K562 (cell line): Measurements from ENCODE around the gene DDR2.

Source experiments
- BMI1 ChIP-seq: fragments of 150-350 bp; IDR thresholded peaks from 2 replicates; pipeline ENCODE4 v1.6.1; 2014; ENCODE audit warnings: low read length
- EP300 ChIP-seq: IDR thresholded peaks from 2 replicates; pipeline ENCODE4 v1.6.1; 2012; ENCODE audit warnings: low read length, improper control_type of control experiment
- POLR2A ChIP-seq: fragments of 450-650 bp; conservative IDR thresholded peaks from 2 replicates; pipeline ENCODE4 v1.6.1; 2016
- POLR2AphosphoS5 ChIP-seq: IDR thresholded peaks from 2 replicates; pipeline ENCODE4 v1.6.1; 2011; ENCODE audit warnings: mild to moderate bottlenecking, low read depth, low read length, moderate library complexity; ENCODE audit not compliant: control insufficient read depth, insufficient read depth
- SNRNP70 ChIP-seq: fragments of 200-400 bp; formaldehyde crosslinking; optimal IDR thresholded peaks from 2 replicates; pipeline ENCODE3; 2017; ENCODE audit warnings: low read depth, low read length
- SP2 ChIP-seq: IDR thresholded peaks from 2 replicates; pipeline ENCODE4 v1.6.1; 2011; ENCODE audit warnings: mild to moderate bottlenecking, low read depth, low read length, moderate library complexity; ENCODE audit not compliant: poor library complexity, severe bottlenecking; ENCODE audit errors: extremely low read depth
- TFAM ChIP-seq: fragments of 250-450 bp; sonication (Bioruptor Pico); conservative IDR thresholded peaks from 2 replicates; pipeline ENCODE4 v1.5.0; 2021; ENCODE audit warnings: mild to moderate bottlenecking, moderate library complexity
- WHSC1 ChIP-seq: IDR thresholded peaks from one replicate; pipeline ENCODE4 v1.6.1; 2012; ENCODE audit warnings: low read length, control low read depth, inconsistent platforms
- ZKSCAN3 ChIP-seq: fragments of 250-450 bp; sonication (Bioruptor Pico); IDR thresholded peaks from 2 replicates; pipeline ENCODE4 v1.4.0; 2020
- ZNF778 ChIP-seq: fragments of 450-650 bp; formaldehyde crosslinking; IDR thresholded peaks from 2 replicates; pipeline ENCODE4 v1.4.0; 2020; ENCODE audit warnings: mild to moderate bottlenecking, moderate library complexity
- TF ChIP-seq, protein P1 (sequence below): sonication (generic); formaldehyde crosslinking; IDR thresholded peaks from 2 replicates; pipeline ENCODE4 v1.8.1; 2023; ENCODE audit warnings: mild to moderate bottlenecking, missing genetic modification reagents
- TF ChIP-seq, protein P2 (sequence below), 3 experiments: IDR thresholded peaks in 2 of 3; conservative IDR thresholded peaks in 1 of 3; 2 replicates each; pipeline ENCODE4 v1.5.1; 2011 to 2012; ENCODE audit warnings: low read length in 3 of 3, mild to moderate bottlenecking in 3 of 3, control low read depth in 2 of 3, improper control_type of control experiment in 1 of 3, inconsistent platforms in 1 of 3, low read depth in 1 of 3, mixed read lengths in 1 of 3, moderate library complexity in 1 of 3; ENCODE audit not compliant: insufficient read depth in 2 of 3
- TF ChIP-seq, protein P3 (sequence below), 2 experiments: fragments of 450-650 bp; conservative IDR thresholded peaks; 2 replicates each; pipeline ENCODE4 v1.6.1; 2017; ENCODE audit warnings: mild to moderate bottlenecking in 2 of 2, moderate library complexity in 2 of 2

GRCh38 chr1:162688521-162688920 is 56.3 kb downstream of the DDR2 start:
- TF ChIP-seq SNRNP70 = no peak
- TF ChIP-seq POLR2AphosphoS5 = no peak
- no peak for TF ChIP-seq POLR2A
- TF ChIP-seq, protein P1, sequence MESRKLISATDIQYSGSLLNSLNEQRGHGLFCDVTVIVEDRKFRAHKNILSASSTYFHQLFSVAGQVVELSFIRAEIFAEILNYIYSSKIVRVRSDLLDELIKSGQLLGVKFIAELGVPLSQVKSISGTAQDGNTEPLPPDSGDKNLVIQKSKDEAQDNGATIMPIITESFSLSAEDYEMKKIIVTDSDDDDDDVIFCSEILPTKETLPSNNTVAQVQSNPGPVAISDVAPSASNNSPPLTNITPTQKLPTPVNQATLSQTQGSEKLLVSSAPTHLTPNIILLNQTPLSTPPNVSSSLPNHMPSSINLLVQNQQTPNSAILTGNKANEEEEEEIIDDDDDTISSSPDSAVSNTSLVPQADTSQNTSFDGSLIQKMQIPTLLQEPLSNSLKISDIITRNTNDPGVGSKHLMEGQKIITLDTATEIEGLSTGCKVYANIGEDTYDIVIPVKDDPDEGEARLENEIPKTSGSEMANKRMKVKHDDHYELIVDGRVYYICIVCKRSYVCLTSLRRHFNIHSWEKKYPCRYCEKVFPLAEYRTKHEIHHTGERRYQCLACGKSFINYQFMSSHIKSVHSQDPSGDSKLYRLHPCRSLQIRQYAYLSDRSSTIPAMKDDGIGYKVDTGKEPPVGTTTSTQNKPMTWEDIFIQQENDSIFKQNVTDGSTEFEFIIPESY = no peak
- no peak for TF ChIP-seq WHSC1
- TF ChIP-seq BMI1 = no peak
- TF ChIP-seq ZNF778 (CRISPR knock-in tag) = no peak
- no peak for TF ChIP-seq ZKSCAN3 (CRISPR knock-in tag)
- TF ChIP-seq, protein P2, sequence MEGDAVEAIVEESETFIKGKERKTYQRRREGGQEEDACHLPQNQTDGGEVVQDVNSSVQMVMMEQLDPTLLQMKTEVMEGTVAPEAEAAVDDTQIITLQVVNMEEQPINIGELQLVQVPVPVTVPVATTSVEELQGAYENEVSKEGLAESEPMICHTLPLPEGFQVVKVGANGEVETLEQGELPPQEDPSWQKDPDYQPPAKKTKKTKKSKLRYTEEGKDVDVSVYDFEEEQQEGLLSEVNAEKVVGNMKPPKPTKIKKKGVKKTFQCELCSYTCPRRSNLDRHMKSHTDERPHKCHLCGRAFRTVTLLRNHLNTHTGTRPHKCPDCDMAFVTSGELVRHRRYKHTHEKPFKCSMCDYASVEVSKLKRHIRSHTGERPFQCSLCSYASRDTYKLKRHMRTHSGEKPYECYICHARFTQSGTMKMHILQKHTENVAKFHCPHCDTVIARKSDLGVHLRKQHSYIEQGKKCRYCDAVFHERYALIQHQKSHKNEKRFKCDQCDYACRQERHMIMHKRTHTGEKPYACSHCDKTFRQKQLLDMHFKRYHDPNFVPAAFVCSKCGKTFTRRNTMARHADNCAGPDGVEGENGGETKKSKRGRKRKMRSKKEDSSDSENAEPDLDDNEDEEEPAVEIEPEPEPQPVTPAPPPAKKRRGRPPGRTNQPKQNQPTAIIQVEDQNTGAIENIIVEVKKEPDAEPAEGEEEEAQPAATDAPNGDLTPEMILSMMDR (IDR thresholded peaks at IDR 0.05 in 2 of 3, conservative IDR thresholded peaks at IDR 0.05 in 1 of 3; ENCODE audit: insufficient read depth in 2 of 3, low read depth in 1 of 3, low read length in 3 of 3) = no peak
- TF ChIP-seq TFAM (CRISPR knock-in tag) = no peak
- TF ChIP-seq SP2 = no peak
- TF ChIP-seq EP300 = no peak
- TF ChIP-seq, protein P3, sequence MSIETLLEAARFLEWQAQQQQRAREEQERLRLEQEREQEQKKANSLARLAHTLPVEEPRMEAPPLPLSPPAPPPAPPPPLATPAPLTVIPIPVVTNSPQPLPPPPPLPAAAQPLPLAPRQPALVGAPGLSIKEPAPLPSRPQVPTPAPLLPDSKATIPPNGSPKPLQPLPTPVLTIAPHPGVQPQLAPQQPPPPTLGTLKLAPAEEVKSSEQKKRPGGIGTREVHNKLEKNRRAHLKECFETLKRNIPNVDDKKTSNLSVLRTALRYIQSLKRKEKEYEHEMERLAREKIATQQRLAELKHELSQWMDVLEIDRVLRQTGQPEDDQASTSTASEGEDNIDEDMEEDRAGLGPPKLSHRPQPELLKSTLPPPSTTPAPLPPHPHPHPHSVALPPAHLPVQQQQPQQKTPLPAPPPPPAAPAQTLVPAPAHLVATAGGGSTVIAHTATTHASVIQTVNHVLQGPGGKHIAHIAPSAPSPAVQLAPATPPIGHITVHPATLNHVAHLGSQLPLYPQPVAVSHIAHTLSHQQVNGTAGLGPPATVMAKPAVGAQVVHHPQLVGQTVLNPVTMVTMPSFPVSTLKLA (conservative IDR thresholded peaks at IDR 0.05) = no peak
